ENCODE measurements around the gene SPATS2L.

SPATS2L gene, protein sequence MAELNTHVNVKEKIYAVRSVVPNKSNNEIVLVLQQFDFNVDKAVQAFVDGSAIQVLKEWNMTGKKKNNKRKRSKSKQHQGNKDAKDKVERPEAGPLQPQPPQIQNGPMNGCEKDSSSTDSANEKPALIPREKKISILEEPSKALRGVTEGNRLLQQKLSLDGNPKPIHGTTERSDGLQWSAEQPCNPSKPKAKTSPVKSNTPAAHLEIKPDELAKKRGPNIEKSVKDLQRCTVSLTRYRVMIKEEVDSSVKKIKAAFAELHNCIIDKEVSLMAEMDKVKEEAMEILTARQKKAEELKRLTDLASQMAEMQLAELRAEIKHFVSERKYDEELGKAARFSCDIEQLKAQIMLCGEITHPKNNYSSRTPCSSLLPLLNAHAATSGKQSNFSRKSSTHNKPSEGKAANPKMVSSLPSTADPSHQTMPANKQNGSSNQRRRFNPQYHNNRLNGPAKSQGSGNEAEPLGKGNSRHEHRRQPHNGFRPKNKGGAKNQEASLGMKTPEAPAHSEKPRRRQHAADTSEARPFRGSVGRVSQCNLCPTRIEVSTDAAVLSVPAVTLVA

DNA sequence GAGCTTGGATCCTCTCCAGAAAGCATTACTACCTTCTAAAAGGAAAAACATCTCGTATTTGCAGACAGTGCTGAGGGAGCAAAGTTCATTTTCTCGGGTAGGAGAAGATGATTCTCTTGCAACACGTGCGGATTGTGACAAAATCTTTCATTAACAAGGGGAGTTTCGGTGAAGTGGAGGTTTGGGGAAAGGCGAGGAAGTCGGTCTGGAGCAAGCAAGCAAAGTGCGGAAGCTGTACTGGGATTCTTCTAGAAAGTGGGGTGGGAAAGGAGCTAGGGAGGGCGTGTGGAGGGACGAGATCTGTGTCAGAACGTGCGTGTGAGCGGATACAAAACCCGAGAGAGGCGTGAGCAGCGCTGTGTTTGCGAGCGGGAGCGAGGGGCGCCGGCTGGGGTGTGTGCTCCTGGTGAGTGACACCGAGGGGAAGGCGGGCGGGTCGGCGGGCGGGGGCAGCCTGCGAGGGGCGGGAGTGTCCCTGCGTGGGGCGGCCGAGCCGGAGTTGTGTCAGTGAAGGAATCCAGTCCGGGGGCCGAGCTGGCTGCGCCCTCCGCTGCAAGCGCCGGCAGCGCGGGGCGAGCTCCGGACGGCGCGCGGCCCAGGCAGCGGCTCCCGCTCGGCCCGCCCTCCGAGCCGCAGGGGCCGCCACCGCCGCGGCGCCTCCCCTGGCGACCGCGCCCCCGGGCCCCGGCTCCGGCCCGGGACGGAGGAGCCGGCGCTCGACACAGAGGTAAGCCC, at the start of gene SPATS2L:
SPATS2L (plus strand) TSS at position 498 of the 735 bp plus-strand sequence. CDS start 82,552 bp downstream, outside the sequence.
- TF ChIP-seq ZNF274 (IDR thresholded peaks at IDR 0.05; ENCODE audit: low read depth, low read length): no peak
- H3K4me3 ChIP-seq (ENCODE audit: low read length): peak within 1 kb of the TSS; percentile 83

DNA sequence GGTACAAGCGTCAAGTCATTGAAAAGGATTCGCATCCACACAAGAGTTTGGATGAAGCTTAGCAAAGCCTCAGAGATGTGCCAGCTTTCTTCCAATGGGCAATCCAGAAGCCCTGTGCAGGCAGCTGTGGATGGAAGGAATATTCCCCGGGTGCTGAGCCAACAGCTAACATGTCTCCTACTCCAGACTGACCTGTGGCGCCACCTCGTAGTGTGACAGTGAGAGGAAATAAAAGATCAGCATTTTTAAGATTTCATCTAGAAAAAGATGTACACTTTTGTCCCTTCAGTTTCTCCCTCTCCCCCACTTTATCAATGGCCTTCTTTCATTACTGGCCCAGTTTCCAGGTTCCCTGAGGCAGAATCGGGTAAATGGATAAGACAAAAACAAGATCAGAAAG, 48.9 kb upstream of the SPATS2L start:
- no peak overlapping the region for H3K4me3 ChIP-seq (ENCODE audit: low read length)
- TF ChIP-seq ZNF274 (IDR thresholded peaks at IDR 0.05; ENCODE audit: low read depth, low read length): no peak

DNA sequence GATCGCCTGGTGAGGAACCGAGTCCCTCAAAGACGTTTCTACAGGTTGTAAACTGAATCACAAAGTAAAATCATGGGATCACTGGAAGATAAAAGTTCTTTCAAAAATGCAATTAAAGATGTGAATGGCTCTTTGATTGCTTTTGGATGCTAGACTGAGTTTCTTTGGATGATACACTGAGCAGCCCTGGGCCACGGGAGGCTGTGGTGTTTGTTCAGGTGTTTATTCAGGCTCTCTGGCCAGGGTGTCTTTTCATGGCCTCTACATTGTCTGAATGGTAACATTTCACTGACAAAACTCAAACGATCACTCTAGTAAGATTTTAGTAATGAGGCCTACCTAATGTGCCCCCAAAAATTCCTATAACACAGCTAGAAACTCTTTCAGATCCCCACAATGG, 48.4 kb upstream of the SPATS2L start:
- TF ChIP-seq ZNF274 (IDR thresholded peaks at IDR 0.05; ENCODE audit: low read depth, low read length): no peak
- H3K4me3 ChIP-seq (ENCODE audit: low read length): no peak overlapping the region

DNA sequence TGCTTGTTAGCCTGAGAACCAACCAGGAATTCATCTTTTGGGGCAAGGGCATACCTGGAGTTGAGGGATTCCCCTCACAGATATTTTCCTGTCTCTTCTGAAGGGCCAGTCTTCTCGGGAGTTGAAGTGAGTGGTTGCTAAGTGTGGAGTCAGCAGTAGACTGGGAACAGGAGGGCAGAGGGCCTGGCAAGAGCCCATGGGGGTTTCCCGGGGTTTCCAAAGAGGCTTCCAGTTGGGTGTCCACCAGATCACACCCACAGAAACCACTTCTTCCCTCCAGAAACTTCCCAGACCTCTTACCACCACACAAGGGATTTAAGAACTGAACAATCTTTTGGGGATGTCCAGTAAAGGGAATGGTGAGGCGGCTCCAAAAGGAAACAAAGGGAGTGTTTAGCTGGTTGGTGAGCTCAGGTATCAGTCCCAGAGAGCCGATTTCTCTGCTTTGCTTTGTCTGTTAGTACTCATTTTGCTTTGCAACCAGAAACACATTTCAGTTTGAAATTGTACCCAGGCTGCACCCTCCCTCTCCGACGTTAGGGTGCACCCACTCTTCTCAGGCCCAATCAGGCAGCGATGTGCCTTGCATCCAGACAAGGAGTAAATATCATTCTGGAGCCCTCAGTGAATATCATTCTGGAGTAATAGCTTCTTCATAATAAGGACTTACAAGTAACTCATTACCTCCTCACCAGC, 47.5 kb upstream of the SPATS2L start:
- no peak overlapping the region for H3K4me3 ChIP-seq (ENCODE audit: low read length)
- no peak for TF ChIP-seq ZNF274 (IDR thresholded peaks at IDR 0.05; ENCODE audit: low read depth, low read length)

DNA sequence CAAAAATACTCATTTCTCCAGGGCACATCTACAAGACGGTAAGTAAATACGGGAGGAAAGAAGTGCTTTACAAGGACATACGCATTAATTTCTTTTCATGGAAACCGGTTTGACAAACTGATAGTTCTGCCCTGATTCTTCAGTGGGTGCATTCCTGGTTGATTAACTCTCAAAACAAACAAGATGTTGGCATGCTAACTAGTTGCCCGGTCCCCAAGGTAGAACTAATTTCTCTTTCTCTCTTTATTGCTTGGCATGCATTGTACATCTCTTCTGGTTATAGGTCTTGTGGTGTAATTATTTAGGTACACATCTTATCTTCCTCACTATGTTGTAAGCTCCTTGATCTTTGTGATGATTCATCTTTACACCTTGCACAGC, 46.9 kb upstream of the SPATS2L start:
- no peak for TF ChIP-seq ZNF274 (IDR thresholded peaks at IDR 0.05; ENCODE audit: low read depth, low read length)
- no peak overlapping the region for H3K4me3 ChIP-seq (ENCODE audit: low read length)

DNA sequence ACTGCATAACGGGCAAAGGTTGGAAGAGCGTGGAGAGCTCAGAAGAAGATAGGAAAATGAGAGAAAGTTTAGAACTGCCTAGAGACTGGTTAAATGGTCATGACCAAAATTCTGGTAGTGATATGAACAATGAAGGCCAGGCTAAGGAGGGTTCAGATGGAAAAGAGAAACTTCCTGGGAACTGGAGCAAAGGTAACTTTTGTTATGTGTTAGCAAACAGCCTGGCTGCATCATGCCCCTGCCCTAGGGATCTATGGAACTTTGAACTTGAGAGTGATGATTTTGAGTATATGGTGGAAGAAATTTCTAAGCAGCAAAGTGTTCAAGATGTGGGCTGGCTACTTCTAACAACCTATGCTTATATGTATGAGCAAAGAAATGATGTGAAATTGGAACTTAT, 44.4 kb upstream of the SPATS2L start:
- TF ChIP-seq ZNF274 (IDR thresholded peaks at IDR 0.05; ENCODE audit: low read depth, low read length): no peak
- no peak overlapping the region for H3K4me3 ChIP-seq (ENCODE audit: low read length)

DNA sequence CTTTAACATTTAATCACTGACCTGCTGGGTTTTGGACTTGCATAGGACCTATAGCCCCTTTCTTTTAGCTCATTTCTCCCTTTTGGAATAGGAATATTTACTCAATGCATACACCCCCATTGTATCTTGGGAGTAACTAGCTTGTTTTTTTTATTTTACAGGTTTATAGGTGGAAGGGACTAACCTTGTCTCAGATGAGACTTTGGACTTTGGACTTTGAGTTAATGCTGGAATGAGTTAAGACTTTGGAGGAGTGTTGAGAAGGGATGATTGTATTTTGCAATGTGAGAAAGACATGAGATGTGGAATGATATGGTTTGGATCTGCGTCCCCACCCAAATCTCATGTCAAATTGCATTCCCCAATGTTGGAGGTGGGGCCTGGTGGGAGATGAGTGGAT, 43.2 kb upstream of the SPATS2L start:
- TF ChIP-seq ZNF274 (IDR thresholded peaks at IDR 0.05; ENCODE audit: low read depth, low read length): no peak
- no peak overlapping the region for H3K4me3 ChIP-seq (ENCODE audit: low read length)

DNA sequence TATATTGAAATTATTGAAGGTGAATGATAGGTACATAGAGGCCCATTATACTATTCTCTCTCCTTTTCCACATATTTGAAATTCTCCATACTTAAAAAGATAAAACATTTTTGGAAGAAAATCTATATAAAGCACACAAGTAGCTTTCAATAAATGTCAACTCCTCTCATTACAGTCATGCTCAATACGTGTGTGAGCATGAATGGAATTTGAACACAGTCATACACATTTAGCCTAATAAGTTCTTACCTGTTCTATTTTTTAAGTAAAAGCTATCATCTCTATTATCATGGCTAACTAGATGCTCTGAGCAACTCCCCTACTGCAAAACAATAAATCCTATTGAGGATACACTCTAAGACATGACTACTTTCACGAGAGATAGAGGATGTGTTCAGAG, 41.9 kb upstream of the SPATS2L start:
- TF ChIP-seq ZNF274 (IDR thresholded peaks at IDR 0.05; ENCODE audit: low read depth, low read length): no peak
- no peak overlapping the region for H3K4me3 ChIP-seq (ENCODE audit: low read length)

DNA sequence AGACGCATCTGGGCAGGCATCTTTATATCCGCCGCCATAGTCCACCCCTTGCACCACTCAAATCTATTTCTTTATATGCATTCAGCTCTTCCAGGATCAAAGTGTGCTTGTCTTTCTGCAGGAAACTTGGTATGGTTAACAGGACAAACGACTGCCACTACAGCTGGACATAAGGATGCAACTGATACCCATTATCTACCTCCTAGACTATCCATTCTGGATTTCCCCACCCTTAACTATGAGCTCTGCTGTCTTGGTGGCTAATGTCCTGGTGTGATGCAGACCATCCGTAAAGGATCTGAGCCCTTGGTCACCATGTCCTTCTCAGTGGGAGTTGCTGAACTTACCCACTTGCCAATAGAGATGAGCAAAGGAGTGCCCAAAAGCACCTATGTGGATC, 40.1 kb upstream of the SPATS2L start:
- no peak for TF ChIP-seq ZNF274 (IDR thresholded peaks at IDR 0.05; ENCODE audit: low read depth, low read length)
- H3K4me3 ChIP-seq (ENCODE audit: low read length): no peak overlapping the region

DNA sequence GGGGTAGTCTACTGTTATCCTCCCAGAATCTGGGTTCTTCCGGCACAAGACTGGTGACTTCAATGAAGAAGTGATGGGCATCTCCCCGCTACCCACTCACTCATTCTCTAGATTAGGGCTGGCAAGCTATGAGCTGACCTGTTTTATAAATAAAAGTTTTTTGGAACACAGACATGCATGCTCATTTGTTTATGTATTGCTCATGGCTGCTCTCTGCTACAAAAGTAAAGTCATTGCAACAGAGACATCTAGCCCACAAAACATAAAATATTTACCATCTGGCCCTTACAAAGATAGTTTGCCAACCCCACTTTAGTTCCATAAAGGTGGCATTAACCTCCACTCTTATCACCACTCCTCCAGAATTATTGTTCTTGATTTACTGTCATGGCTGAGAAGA, 39.1 kb upstream of the SPATS2L start:
- no peak overlapping the region for H3K4me3 ChIP-seq (ENCODE audit: low read length)
- no peak for TF ChIP-seq ZNF274 (IDR thresholded peaks at IDR 0.05; ENCODE audit: low read depth, low read length)

DNA sequence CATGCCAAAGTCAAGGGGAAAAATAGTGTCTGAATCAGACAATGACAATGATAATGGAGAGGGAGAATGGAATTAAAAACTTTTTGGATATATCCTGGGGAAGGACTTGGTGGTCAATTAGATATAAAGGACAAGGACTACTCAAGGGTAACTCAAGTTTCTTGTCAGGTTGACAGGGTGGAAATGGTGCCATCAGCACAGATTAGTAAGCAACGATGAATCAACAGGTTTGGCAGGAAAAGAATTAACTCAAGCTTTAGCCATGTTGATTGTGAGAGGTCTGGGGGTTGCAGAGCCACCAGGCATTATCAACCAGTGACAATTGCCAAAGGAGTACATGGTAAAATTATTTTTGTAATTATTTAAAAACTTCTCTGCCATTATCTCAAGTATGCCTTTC, 35.8 kb upstream of the SPATS2L start:
- no peak overlapping the region for H3K4me3 ChIP-seq (ENCODE audit: low read length)
- no peak for TF ChIP-seq ZNF274 (IDR thresholded peaks at IDR 0.05; ENCODE audit: low read depth, low read length)

DNA sequence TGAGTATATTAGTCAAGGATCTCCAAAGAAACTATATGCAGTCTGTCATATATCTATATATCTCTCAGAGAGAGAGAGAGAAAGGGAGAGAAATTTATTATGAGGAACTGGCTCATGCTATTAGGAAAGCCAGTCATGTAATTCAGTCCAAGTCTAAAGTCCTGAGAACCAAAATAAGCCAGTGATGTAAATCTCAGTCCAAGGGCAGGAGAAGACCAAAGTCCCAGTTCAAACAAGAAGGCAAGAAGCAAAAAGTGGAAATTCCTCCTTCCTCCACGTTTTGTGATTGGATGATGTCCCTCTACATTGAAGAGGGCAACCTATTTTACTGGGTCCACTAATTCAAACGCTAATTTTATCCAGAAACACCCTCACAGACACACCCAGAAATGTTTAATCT, 34.2 kb upstream of the SPATS2L start:
- no peak overlapping the region for H3K4me3 ChIP-seq (ENCODE audit: low read length)
- no peak for TF ChIP-seq ZNF274 (IDR thresholded peaks at IDR 0.05; ENCODE audit: low read depth, low read length)

DNA sequence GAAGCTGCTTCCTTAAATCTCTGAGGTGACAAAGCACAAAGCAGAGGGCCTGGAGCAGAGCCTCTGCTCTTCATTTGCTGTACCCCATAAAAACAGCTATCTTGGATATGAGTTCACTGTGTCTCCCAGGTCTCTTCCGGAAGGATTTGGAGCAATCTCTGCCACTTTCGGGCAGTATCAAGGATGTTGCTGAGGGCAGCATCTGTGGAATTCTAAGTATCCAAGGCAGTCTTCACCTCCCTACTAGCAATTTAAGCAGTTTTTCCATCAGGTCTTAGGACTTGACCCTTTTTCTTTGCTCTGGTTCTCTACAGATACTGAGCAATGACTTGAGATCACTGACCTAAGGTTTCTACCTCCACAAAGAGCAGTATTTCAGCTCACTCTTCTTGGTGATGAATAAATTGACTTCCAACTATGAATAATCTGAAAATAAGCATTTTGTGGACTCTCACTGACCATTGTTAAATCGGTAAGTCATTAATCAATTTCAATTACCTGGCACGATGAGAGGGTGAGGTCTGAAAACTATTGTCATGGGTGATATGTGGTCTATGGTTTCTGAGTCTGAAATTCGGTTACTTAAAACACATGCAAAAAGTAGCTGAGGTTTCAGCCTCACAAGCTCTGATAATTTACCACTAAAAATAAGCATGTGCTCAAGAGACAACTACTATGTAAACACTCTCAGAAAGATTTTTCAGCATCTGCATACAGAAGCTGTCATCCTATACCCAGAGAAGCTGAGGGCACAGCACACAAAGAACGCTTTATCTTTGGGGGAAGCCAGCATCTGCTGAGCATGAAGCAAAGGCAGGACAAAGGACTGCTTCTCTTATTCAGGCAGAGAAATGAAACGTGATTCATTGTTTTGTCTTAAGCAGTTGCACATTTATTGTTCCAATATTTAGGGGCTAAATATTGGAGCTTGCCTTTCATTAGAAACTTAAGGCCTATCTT, 32.1 kb upstream of the SPATS2L start:
- no peak overlapping the region for H3K4me3 ChIP-seq (ENCODE audit: low read length)
- no peak for TF ChIP-seq ZNF274 (IDR thresholded peaks at IDR 0.05; ENCODE audit: low read depth, low read length)
